Smooth muscle cell (in vitro differentiated cells): ENCODE data around the gene GBP7. TPM values are rescaled to one million over a fixed set of nuclear protein-coding genes. Genes with fewer than 3 reads are reported as not detected.

ENCODE experiments used
- DNase-seq: peaks from one replicate; lab custom pipeline; 2025; ENCODE audit not compliant: unreplicated experiment; lab: John Stamatoyannopoulos, UW
- H2AFZ ChIP-seq: fragments of 200-600 bp; sonication (generic); 2 replicates; pipeline ENCODE4 v1.6.0; 2016; ENCODE audit warnings: antibody characterized with exemption, low read depth, mild to moderate bottlenecking
- H3F3A ChIP-seq: fragments of 200-600 bp; sonication (generic); 2 replicates; pipeline ENCODE4 v1.6.0; 2017; ENCODE audit warnings: antibody characterized with exemption, low read depth
- H3K27ac ChIP-seq: fragments of 200-600 bp; sonication (generic); 2 replicates; pipeline ENCODE4 v1.5.1; 2016; ENCODE audit warnings: low read depth, mild to moderate bottlenecking
- H3K27me3 ChIP-seq: fragments of 200-600 bp; sonication (generic); 2 replicates; pipeline ENCODE4 v1.6.1; 2016; ENCODE audit warnings: low read depth, mild to moderate bottlenecking
- H3K36me3 ChIP-seq: fragments of 200-600 bp; sonication (generic); 2 replicates; pipeline ENCODE4 v1.5.1; 2016; ENCODE audit warnings: low read depth
- H3K4me1 ChIP-seq: fragments of 200-600 bp; sonication (generic); 2 replicates; pipeline ENCODE4 v1.5.1; 2016; ENCODE audit warnings: low read depth
- H3K4me2 ChIP-seq: fragments of 200-600 bp; sonication (generic); 2 replicates; pipeline ENCODE4 v1.6.0; 2016; ENCODE audit warnings: mild to moderate bottlenecking
- H3K4me3 ChIP-seq: fragments of 200-600 bp; sonication (generic); 2 replicates; pipeline ENCODE4 v1.5.1; 2016; ENCODE audit warnings: mild to moderate bottlenecking
- H3K79me2 ChIP-seq: fragments of 200-600 bp; sonication (generic); 2 replicates; pipeline ENCODE4 v1.6.0; 2016; ENCODE audit warnings: low read depth, mild to moderate bottlenecking
- H3K9ac ChIP-seq: fragments of 200-600 bp; sonication (generic); 2 replicates; pipeline ENCODE4 v1.6.0; 2016; ENCODE audit warnings: low read depth
- H3K9me3 ChIP-seq: fragments of 200-600 bp; sonication (generic); replicated peaks from 2 replicates; pipeline ENCODE4 v1.5.1; 2016; ENCODE audit warnings: low read depth
- H4K20me1 ChIP-seq: fragments of 200-600 bp; sonication (generic); 2 replicates; pipeline ENCODE4 v1.6.0; 2016; ENCODE audit warnings: low read depth
- WGBS: methylation state at CpG from one replicate; pipeline ENCODE4 v1.1.7; 2016; ENCODE audit warnings: low lambda C conversion rate; 5-methylcytosine and 5-hydroxymethylcytosine counted together
- polyA plus RNA-seq: library from polyadenylated mRNA; unstranded; fragments of >200 nt; fragmentation: Nextera tagmentation; extraction: Ambion mirVana; gene quantifications from 2 replicates; pipeline ENCODE4 v1.2.1, GENCODE V29; 2016
- total RNA-seq: library from RNA; depleted of rRNA; stranded (reverse); fragments of >200 nt; gene quantifications from 2 replicates; pipeline ENCODE4 v1.2.3, GENCODE V29; 2014
- TF ChIP-seq, protein P1 (sequence below): fragments of 200-600 bp; sonication (generic); IDR thresholded peaks from 2 replicates; pipeline ENCODE4 v1.5.1; 2017; ENCODE audit warnings: borderline replicate concordance, mild to moderate bottlenecking, antibody characterized with exemption; ENCODE audit not compliant: insufficient read depth, poor library complexity, severe bottlenecking

The GBP7 gene
- total and polyA plus RNA-seq, 2 experiments from 2014 or later: not detected

DNA sequence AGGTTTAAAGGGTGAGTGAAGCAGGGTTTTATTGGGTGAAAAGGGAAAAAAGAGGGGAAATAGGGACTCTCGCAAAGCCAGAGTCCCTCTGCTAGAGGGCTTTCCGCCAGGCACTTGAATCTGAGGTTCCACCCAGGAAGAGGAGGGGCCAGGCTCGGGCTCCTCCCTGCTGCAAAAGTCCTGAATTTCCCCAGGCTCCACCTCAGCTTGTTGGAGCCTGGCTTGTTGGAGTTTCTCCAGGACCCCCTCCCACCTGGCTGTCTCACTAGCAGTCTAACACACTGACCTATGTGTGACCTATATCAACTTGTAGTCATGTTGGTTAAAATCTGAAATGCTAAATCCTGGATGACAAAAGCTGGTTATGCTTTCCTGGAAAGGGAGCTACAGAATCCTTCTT is 75.4 kb downstream of the GBP7 start:
- Histone ChIP-seq H3F3A (no peaks in the 10 kb centered on the region), H3K4me1 (no peaks in the 10 kb centered on the region), H3K79me2 (no peaks in the 10 kb centered on the region), H4K20me1 (no peaks in the 10 kb centered on the region), H3K27me3 (no peaks in the 10 kb centered on the region), H3K4me2 (no peak overlapping the region), H3K4me3 (no peak overlapping the region), H2AFZ (no peak overlapping the region), H3K9me3 (peaks cover 6% of the 10 kb centered on the region), H3K36me3 (no peaks in the 10 kb centered on the region), H3K27ac (no peak overlapping the region), H3K9ac (no peak overlapping the region)
- no peak for DNase-seq
- WGBS: 92% methylated on average over 3 of the region's 3 CpGs
- TF ChIP-seq, protein P1, sequence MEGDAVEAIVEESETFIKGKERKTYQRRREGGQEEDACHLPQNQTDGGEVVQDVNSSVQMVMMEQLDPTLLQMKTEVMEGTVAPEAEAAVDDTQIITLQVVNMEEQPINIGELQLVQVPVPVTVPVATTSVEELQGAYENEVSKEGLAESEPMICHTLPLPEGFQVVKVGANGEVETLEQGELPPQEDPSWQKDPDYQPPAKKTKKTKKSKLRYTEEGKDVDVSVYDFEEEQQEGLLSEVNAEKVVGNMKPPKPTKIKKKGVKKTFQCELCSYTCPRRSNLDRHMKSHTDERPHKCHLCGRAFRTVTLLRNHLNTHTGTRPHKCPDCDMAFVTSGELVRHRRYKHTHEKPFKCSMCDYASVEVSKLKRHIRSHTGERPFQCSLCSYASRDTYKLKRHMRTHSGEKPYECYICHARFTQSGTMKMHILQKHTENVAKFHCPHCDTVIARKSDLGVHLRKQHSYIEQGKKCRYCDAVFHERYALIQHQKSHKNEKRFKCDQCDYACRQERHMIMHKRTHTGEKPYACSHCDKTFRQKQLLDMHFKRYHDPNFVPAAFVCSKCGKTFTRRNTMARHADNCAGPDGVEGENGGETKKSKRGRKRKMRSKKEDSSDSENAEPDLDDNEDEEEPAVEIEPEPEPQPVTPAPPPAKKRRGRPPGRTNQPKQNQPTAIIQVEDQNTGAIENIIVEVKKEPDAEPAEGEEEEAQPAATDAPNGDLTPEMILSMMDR: no peak

DNA sequence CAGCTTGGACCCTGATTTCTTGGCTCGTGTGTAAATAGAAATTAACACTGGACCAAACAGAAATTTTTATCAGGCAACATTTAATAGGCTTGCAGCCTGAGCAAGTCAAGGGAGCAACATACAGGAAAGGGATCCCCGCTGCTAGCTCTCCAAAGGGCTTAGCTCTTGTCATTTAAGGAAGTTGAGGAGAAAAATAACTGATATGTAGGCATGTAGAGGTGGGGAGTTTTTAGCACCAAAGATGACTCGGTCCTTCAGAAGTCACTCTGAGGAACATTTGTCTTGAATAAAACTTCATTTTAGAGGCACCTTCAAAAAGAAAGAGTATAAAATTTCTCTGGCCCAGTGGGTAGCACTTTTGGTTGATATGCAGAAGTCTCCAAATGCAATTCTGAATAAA is 76.9 kb downstream of the GBP7 start:
- Histone ChIP-seq H3K9me3 (peaks cover 6% of the 10 kb centered on the region), H3F3A (no peaks in the 10 kb centered on the region), H3K9ac (no peak overlapping the region), H3K4me1 (no peaks in the 10 kb centered on the region), H3K4me3 (no peak overlapping the region), H3K4me2 (no peak overlapping the region), H3K27ac (no peak overlapping the region), H4K20me1 (no peaks in the 10 kb centered on the region), H3K27me3 (no peaks in the 10 kb centered on the region), H2AFZ (no peak overlapping the region), H3K79me2 (no peaks in the 10 kb centered on the region), H3K36me3 (no peaks in the 10 kb centered on the region)
- 80% methylated on average over 3 of the region's 3 CpGs for WGBS
- TF ChIP-seq, protein P1: no peak
- no peak for DNase-seq

DNA sequence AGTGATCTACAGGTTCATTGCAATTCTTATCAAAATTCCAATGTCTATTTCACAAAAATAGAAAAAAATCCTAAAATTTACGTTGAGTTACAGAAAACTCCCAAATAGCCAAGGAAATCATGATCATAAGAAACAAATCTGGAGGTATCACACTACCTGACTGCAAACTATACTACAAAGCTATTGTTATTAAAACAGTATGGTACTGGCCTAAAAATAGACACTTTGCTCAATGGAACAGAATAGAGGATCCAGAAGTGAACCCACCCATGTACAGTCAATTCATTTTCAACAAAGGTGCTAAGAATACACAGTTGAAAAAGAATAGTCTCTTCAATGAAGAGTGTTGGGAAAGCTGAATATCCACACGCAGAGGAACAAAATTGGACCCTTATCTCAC is 80.1 kb downstream of the GBP7 start:
- DNase-seq: no peak
- 84% methylated on average over 2 of the region's 2 CpGs for WGBS
- Histone ChIP-seq H3K27me3 (no peaks in the 10 kb centered on the region), H3K79me2 (no peaks in the 10 kb centered on the region), H3K36me3 (no peaks in the 10 kb centered on the region), H3K4me1 (no peaks in the 10 kb centered on the region), H3K27ac (no peak overlapping the region), H3K9me3 (peaks cover 6% of the 10 kb centered on the region), H3K4me3 (no peak overlapping the region), H3F3A (no peaks in the 10 kb centered on the region), H4K20me1 (no peaks in the 10 kb centered on the region), H2AFZ (no peak overlapping the region), H3K4me2 (no peak overlapping the region), H3K9ac (no peak overlapping the region)
- TF ChIP-seq, protein P1: no peak

DNA sequence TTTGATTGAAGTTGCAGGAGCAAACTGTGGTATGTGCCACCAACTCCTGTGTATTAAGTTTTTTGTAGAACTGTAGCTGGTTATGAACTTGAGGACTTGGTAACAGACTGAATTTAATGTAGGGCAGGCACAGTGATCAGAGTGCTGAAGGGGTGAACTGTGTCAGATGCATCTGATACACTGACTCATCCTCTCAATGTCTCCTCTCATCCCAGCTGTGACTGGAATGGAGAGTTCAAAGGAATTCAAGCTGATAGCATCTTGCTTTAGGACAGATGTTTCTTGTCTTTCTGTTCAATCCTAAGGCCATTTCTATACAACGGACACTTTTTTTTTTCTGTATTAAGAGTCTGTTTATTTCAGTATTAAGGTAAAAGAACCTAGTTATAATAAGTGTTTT is 85.8 kb downstream of the GBP7 start:
- WGBS: 21% methylated on average over 1 of the region's 1 CpG
- Histone ChIP-seq H3K27me3 (no peaks in the 10 kb centered on the region), H3K4me2 (peak overlapping the region; percentile 11), H3K36me3 (no peaks in the 10 kb centered on the region), H2AFZ (peak overlapping the region; percentile 19), H3F3A (no peaks in the 10 kb centered on the region), H4K20me1 (no peaks in the 10 kb centered on the region), H3K9me3 (no peaks in the 10 kb centered on the region), H3K9ac (no peak overlapping the region), H3K4me1 (no peaks in the 10 kb centered on the region), H3K27ac (no peak overlapping the region), H3K79me2 (no peaks in the 10 kb centered on the region), H3K4me3 (no peak overlapping the region)
- TF ChIP-seq, protein P1: no peak
- no peak for DNase-seq
